Esophagus muscularis mucosa (tissue), 4 donors: ENCODE results near the gene MTHFD2L. TPM values are rescaled to one million over a fixed set of nuclear protein-coding genes. Genes with fewer than 3 reads are reported as not detected.

Source experiments
- DNase-seq: peaks from one replicate; pipeline ENCODE4 v3.0.0-alpha.2; 2017; ENCODE audit errors: extremely low spot score
- H3K27ac ChIP-seq, 4 donors: fragments of 200-600 bp; sonication (generic); replicated peaks in 1 of 4; 1 replicate in 3 of 4; 2 replicates in 1 of 4; pipeline ENCODE4 v1.5.1; 2016 to 2019; ENCODE audit warnings: mild to moderate bottlenecking in 1 of 4
- H3K27me3 ChIP-seq, 4 donors: fragments of 200-600 bp; sonication (generic); one replicate each; pipeline versions ENCODE4 v1.5.1 to v1.6.0; 2016 to 2019
- H3K36me3 ChIP-seq, 4 donors: fragments of 200-600 bp; sonication (generic); one replicate each; pipeline ENCODE4 v1.5.1; 2016 to 2019
- H3K4me1 ChIP-seq, 4 donors: fragments of 200-600 bp; sonication (generic); one replicate each; pipeline ENCODE4 v1.5.1; 2016 to 2019
- H3K4me3 ChIP-seq, 4 donors: fragments of 200-600 bp; sonication (generic); 1 replicate in 2 of 4; 2 replicates in 2 of 4; pipeline ENCODE4 v1.5.1; 2016 to 2019; ENCODE audit warnings: mild to moderate bottlenecking in 4 of 4, moderate library complexity in 1 of 4
- H3K9me3 ChIP-seq, 4 donors: fragments of 200-600 bp; sonication (generic); 1 replicate in 3 of 4; 2 replicates in 1 of 4; pipeline ENCODE4 v1.5.1; 2016 to 2019
- EP300 ChIP-seq: sonication (generic); formaldehyde crosslinking; IDR thresholded peaks from one replicate; pipeline ENCODE4 v1.6.1; 2017; ENCODE audit warnings: antibody characterized with exemption
- POLR2A ChIP-seq: fragments of 450-650 bp; IDR thresholded peaks from one replicate; pipeline ENCODE4 v1.6.1; 2017; ENCODE audit warnings: antibody characterized with exemption, moderate library complexity, mild to moderate bottlenecking, low read depth
- POLR2AphosphoS5 ChIP-seq, 2 donors: sonication (generic); formaldehyde crosslinking; IDR thresholded peaks; one replicate each; pipeline ENCODE4 v1.6.1; 2017; ENCODE audit warnings: antibody characterized with exemption in 2 of 2
- WGBS: methylation state at CpG from one replicate; pipeline ENCODE4 v1.1.5; 2018; 5-methylcytosine and 5-hydroxymethylcytosine counted together
- intact Hi-C: fragments of 100-400 bp; cut with DNase I; formaldehyde crosslinking; loops from one replicate; pipeline ENCODE4 v1.15.1; 2023
- total RNA-seq, 4 donors: library from RNA; depleted of rRNA; stranded (reverse); fragments of >200 nt; gene quantifications; one replicate each; pipeline versions ENCODE4 v1.1.0 to v1.2.1, GENCODE V29; 2016
- TF ChIP-seq, protein P1 (sequence below), 3 experiments: fragments of 200-600 bp in 2 of 3; fragments of 450-650 bp in 1 of 3; sonication (generic) in 2 of 3; IDR thresholded peaks; one replicate each; pipeline ENCODE4 v1.5.1; 2017 to 2019; ENCODE audit warnings: antibody characterized with exemption in 3 of 3, mild to moderate bottlenecking in 2 of 3, moderate library complexity in 1 of 3

The MTHFD2L gene
- total RNA-seq, 4 donors from 2014 or later = 10.2 to 23.7 (median 19.2) TPM

DNA sequence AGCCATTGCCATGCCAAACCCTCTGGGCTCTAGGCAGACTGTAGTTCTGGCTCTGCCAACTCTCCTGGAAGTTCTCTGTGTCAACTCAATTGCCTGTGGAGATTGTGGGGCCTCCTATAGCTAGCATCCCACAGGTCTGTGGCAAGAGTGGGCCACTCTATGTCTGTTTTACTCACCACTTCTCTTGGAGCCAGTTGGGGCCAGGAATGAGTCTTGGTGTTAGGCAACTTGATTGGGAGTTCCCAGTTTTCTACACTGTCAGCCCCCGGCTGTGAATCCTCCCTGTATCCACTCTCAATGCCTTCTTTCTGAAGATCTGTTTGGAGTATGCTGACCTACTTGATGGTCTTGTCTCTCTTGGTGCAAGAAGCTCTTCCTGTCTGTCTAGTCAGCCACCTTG lies 102.1 kb downstream of the MTHFD2L start:
- no peak for DNase-seq
- H3K36me3 ChIP-seq = no peaks in the 10 kb centered on the region
- no peaks in the 10 kb centered on the region for H3K27me3 ChIP-seq
- intact Hi-C loops = no loop called here
- 88% methylated on average over 1 of the region's 1 CpG for WGBS
- no peak overlapping the region for H3K4me3 ChIP-seq
- H3K4me1 ChIP-seq = peaks cover 0 to 4% (median 2%) of the 10 kb centered on the region in 4 donors
- H3K27ac ChIP-seq = no peak overlapping the region
- no peaks in the 10 kb centered on the region for H3K9me3 ChIP-seq
- TF ChIP-seq EP300 (no peak), POLR2AphosphoS5 (IDR thresholded peaks at IDR 0.05) (no peak), POLR2A (no peak)
- TF ChIP-seq, protein P1, sequence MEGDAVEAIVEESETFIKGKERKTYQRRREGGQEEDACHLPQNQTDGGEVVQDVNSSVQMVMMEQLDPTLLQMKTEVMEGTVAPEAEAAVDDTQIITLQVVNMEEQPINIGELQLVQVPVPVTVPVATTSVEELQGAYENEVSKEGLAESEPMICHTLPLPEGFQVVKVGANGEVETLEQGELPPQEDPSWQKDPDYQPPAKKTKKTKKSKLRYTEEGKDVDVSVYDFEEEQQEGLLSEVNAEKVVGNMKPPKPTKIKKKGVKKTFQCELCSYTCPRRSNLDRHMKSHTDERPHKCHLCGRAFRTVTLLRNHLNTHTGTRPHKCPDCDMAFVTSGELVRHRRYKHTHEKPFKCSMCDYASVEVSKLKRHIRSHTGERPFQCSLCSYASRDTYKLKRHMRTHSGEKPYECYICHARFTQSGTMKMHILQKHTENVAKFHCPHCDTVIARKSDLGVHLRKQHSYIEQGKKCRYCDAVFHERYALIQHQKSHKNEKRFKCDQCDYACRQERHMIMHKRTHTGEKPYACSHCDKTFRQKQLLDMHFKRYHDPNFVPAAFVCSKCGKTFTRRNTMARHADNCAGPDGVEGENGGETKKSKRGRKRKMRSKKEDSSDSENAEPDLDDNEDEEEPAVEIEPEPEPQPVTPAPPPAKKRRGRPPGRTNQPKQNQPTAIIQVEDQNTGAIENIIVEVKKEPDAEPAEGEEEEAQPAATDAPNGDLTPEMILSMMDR (IDR thresholded peaks at IDR 0.05) = no peak

DNA sequence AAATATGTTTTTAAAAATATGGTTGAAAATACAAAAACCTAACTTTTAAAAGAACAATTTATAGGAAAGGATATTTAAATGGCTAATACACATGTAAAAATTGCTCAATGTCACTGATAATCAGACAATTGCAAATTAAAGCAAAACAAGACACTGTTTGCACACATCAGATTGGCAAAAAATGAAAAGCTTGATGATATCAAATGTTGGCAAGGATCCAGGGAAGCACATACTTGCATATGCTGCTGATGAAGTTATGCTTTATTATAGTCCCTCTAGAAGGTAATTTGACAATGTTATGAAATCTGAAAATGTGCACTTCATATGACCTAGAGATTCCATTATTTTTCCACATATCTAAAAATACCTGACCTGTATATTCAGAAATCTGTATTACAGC lies 104.6 kb downstream of the MTHFD2L start:
- no peak for TF ChIP-seq POLR2AphosphoS5 (IDR thresholded peaks at IDR 0.05)
- TF ChIP-seq POLR2A = no peak
- no peak for TF ChIP-seq EP300
- TF ChIP-seq, protein P1 (IDR thresholded peaks at IDR 0.05) = no peak
- no peak for DNase-seq
- H3K27me3 ChIP-seq = no peaks in the 10 kb centered on the region
- no peaks in the 10 kb centered on the region for H3K9me3 ChIP-seq
- H3K36me3 ChIP-seq = no peaks in the 10 kb centered on the region
- H3K4me1 ChIP-seq = peaks cover 0 to 4% (median 2%) of the 10 kb centered on the region in 4 donors
- intact Hi-C loops = no loop called here
- no peak overlapping the region for H3K4me3 ChIP-seq
- no peak overlapping the region for H3K27ac ChIP-seq

DNA sequence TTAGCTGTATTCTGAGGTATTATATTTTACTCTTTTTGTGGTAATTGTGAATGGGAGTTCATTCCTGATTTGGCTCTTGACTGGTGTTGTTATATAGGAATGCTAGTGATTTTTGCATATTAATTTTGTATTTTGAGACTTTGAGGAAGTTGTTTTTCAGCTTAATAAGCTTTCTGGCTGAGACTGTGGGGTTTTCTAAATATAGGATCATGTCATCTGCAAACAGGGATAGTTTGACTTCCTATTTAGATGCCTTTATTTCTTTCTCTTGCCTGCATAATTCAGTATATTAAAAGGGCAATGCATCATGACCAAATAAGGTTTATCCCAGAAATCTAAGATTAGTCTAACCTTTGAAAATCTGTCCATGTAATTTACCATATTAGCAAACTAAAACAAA lies 105.6 kb downstream of the MTHFD2L start:
- no peak for DNase-seq
- intact Hi-C loops = no loop called here
- H3K27ac ChIP-seq = no peak overlapping the region
- peaks cover 0 to 4% (median 2%) of the 10 kb centered on the region in 4 donors for H3K4me1 ChIP-seq
- TF ChIP-seq EP300 = no peak
- TF ChIP-seq POLR2AphosphoS5 (IDR thresholded peaks at IDR 0.05) = no peak
- TF ChIP-seq, protein P1 (IDR thresholded peaks at IDR 0.05) = no peak
- no peak for TF ChIP-seq POLR2A
- no peaks in the 10 kb centered on the region for H3K27me3 ChIP-seq
- H3K4me3 ChIP-seq = no peak overlapping the region
- H3K36me3 ChIP-seq = no peaks in the 10 kb centered on the region
- H3K9me3 ChIP-seq = no peaks in the 10 kb centered on the region

DNA sequence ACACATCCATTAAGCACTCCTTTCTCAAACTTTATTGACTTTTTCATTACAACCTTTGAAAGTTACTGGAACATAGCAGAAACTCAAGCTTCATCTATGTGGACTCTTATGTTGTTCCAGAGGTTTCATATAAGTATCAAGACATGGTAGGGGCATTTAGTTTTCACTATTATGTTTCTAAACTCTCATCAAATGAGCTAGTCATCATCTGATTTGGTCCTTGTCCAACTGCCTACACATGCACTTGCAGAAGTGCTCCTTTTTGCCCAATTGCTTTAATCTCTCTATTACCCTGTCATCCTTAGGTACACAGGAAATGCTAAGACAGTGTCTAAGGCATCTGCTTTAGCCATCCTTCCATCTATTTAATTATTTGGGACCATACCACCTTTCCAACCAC lies 108.2 kb downstream of the MTHFD2L start:
- TF ChIP-seq, protein P1 (IDR thresholded peaks at IDR 0.05) = no peak
- no peak for TF ChIP-seq POLR2AphosphoS5 (IDR thresholded peaks at IDR 0.05)
- TF ChIP-seq POLR2A = no peak
- no peaks in the 10 kb centered on the region for H3K4me1 ChIP-seq
- H3K27me3 ChIP-seq = no peaks in the 10 kb centered on the region
- no peaks in the 10 kb centered on the region for H3K9me3 ChIP-seq
- H3K36me3 ChIP-seq = no peaks in the 10 kb centered on the region
- H3K4me3 ChIP-seq = no peak overlapping the region
- no peak overlapping the region for H3K27ac ChIP-seq
- DNase-seq = no peak
- intact Hi-C loops = no loop called here

DNA sequence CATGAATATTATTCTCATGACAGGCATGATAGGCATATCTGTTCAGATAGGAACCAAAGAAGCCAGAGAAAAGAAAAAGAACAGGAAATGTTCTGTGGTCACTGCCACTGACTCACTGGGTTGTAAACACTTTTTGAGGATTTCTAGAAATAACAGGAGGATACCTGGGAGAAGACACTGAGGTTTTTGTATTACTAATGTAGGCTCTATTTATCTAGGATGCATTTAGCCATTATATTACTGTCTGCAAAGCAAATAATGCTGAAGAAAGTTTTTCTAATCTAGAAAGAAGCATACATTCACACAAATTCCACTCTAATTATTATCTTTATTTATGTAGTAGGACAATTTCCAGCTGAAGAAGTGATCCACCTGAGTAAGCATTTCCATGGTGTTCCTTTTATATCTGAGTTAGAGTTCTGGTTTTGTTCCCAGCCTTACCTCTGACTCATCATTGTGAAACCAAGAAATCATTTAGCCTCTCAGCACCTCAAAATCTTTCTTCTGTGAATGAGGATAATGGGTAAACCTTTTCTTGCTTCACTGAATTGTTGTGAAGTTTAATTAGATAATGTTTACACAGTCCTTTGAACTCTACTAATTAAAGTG lies 110.2 kb downstream of the MTHFD2L start:
- H3K9me3 ChIP-seq = no peaks in the 10 kb centered on the region
- DNase-seq = no peak
- H3K27me3 ChIP-seq = no peaks in the 10 kb centered on the region
- TF ChIP-seq POLR2AphosphoS5 (IDR thresholded peaks at IDR 0.05) (no peak), POLR2A (no peak)
- TF ChIP-seq, protein P1 (IDR thresholded peaks at IDR 0.05) = no peak
- no peaks in the 10 kb centered on the region for H3K4me1 ChIP-seq
- no peak overlapping the region for H3K27ac ChIP-seq
- intact Hi-C loops = no loop called here
- no peak overlapping the region for H3K4me3 ChIP-seq
- no peaks in the 10 kb centered on the region for H3K36me3 ChIP-seq
